Chondrocyte (in vitro differentiated cells): ENCODE measurements around the gene PBX1. TPM values are rescaled to one million over a fixed set of nuclear protein-coding genes. Genes with fewer than 3 reads are reported as not detected.

Experiments
- DNase-seq: peaks from one replicate; pipeline ENCODE4 v3.0.0; 2021; ENCODE audit warnings: mixed read lengths, low spot score
- H3K27ac Mint-ChIP-seq: one replicate; pipeline ENCODE4 v1.8.0; 2021; ENCODE audit warnings: mild to moderate bottlenecking, moderate library complexity, mixed read lengths; ENCODE audit not compliant: unreplicated experiment
- H3K27me3 Mint-ChIP-seq: 2 replicates; pipeline ENCODE4 v1.8.0; 2021; ENCODE audit warnings: low read depth, mixed read lengths
- H3K36me3 Mint-ChIP-seq: 2 replicates; pipeline ENCODE4 v1.8.0; 2021; ENCODE audit warnings: low read depth, mixed read lengths
- H3K4me1 Mint-ChIP-seq: 2 replicates; pipeline ENCODE4 v1.8.0; 2021; ENCODE audit warnings: low read depth, mild to moderate bottlenecking, mixed read lengths
- H3K4me3 Mint-ChIP-seq: one replicate; pipeline ENCODE4 v1.8.0; 2021; ENCODE audit warnings: mild to moderate bottlenecking, moderate library complexity, mixed read lengths; ENCODE audit not compliant: unreplicated experiment
- H3K9me3 Mint-ChIP-seq: 2 replicates; pipeline ENCODE4 v1.8.0; 2021; ENCODE audit warnings: low read depth, mixed read lengths
- CTCF ChIP-seq: fragments of 200-600 bp; sonication (generic); IDR thresholded peaks from 2 replicates; pipeline ENCODE4 v1.5.0; 2021; ENCODE audit warnings: antibody characterized with exemption, mild to moderate bottlenecking, moderate library complexity
- total RNA-seq: library from RNA; stranded (reverse); gene quantifications from 3 replicates; pipeline ENCODE4 v1.2.1, GENCODE V29; 2021

PBX1 gene
- total RNA-seq, 1 donor from 2014 or later: 23.0 TPM

GRCh38 chr1:164786980-164787833, 228.2 kb downstream of the PBX1 start:
- Mint-ChIP-seq H3K27me3 (peaks cover 4% of the 10 kb centered on the region), H3K4me1 (peaks cover 24% of the 10 kb centered on the region), H3K27ac (peak overlapping the region; percentile 50), H3K36me3 (no peaks in the 10 kb centered on the region), H3K9me3 (no peaks in the 10 kb centered on the region), H3K4me3 (peak overlapping the region; percentile 17)
- no peak for DNase-seq
- peak; percentile 97 for TF ChIP-seq CTCF

- peaks cover 22% of the 10 kb centered on the region for H3K4me1 Mint-ChIP-seq
Observed at GRCh38 chr1:164787834-164788231, 228.8 kb downstream of the PBX1 start.

GRCh38 chr1:164790081-164790480, 231.1 kb downstream of the PBX1 start:
- Mint-ChIP-seq H3K9me3 (no peaks in the 10 kb centered on the region), H3K36me3 (no peaks in the 10 kb centered on the region), H3K27me3 (peaks cover 4% of the 10 kb centered on the region), H3K27ac (no peak overlapping the region), H3K4me3 (no peak overlapping the region), H3K4me1 (peaks cover 31% of the 10 kb centered on the region)
- TF ChIP-seq CTCF: no peak
- no peak for DNase-seq

More at GRCh38 chr1:164787834-164788231, 228.8 kb downstream of the PBX1 start:
- H3K27me3 Mint-ChIP-seq: peaks cover 4% of the 10 kb centered on the region
- H3K4me3 Mint-ChIP-seq: no peak overlapping the region
- no peak for TF ChIP-seq CTCF
- H3K27ac Mint-ChIP-seq: no peak overlapping the region
- H3K36me3 Mint-ChIP-seq: no peaks in the 10 kb centered on the region
- no peak for DNase-seq
- no peaks in the 10 kb centered on the region for H3K9me3 Mint-ChIP-seq

- peaks cover 2% of the 10 kb centered on the region for H3K27me3 Mint-ChIP-seq
- TF ChIP-seq CTCF: no peak
- no peak overlapping the region for H3K4me3 Mint-ChIP-seq
Observed at GRCh38 chr1:164792410-164793004, 233.5 kb downstream of the PBX1 start.

GRCh38 chr1:164794356-164794755, 235.4 kb downstream of the PBX1 start:
- TF ChIP-seq CTCF: no peak
- H3K4me1 Mint-ChIP-seq: peaks cover 10% of the 10 kb centered on the region

More at GRCh38 chr1:164792410-164793004, 233.5 kb downstream of the PBX1 start:
- no peak for DNase-seq
- peaks cover 11% of the 10 kb centered on the region for H3K4me1 Mint-ChIP-seq
- H3K36me3 Mint-ChIP-seq: no peaks in the 10 kb centered on the region
- no peaks in the 10 kb centered on the region for H3K9me3 Mint-ChIP-seq
- no peak overlapping the region for H3K27ac Mint-ChIP-seq

More at GRCh38 chr1:164794356-164794755, 235.4 kb downstream of the PBX1 start:
- H3K27ac Mint-ChIP-seq: peak overlapping the region; percentile 78
- no peak for DNase-seq
- H3K9me3 Mint-ChIP-seq: no peaks in the 10 kb centered on the region
- peaks cover 2% of the 10 kb centered on the region for H3K27me3 Mint-ChIP-seq
- H3K4me3 Mint-ChIP-seq: no peak overlapping the region
- peaks cover 1% of the 10 kb centered on the region for H3K36me3 Mint-ChIP-seq
